ENCODE data around the gene CBX5. TPM values are rescaled to one million over a fixed set of nuclear protein-coding genes. Genes with fewer than 3 reads are reported as not detected.
"Not testable (repeated sequence)": the region's sequence is repeated elsewhere in the genome, so short reads cannot be mapped to it uniquely, and the experiment has no call there.

The CBX5 gene
- total RNA-seq, 1 donor from 2014 or later = 113 TPM

GRCh38 chr12:54200412-54200811 is 79.5 kb downstream of the CBX5 start:
- intact Hi-C loops (cut with micrococcal nuclease) = no loop called here
- no peaks in the 10 kb centered on the region for H3K36me3 Mint-ChIP-seq (ENCODE audit: low read depth)
- no peaks in the 10 kb centered on the region for H3K4me1 Mint-ChIP-seq
- no peak overlapping the region for H3K4me3 Mint-ChIP-seq
- H3K27ac Mint-ChIP-seq = no peak overlapping the region
- no peaks in the 10 kb centered on the region for H3K9me3 Mint-ChIP-seq
- peaks cover 58% of the 10 kb centered on the region for H3K27me3 Mint-ChIP-seq
- DNase-seq = no peak

GRCh38 chr12:54199917-54200316 is 80.0 kb downstream of the CBX5 start:
- Mint-ChIP-seq H3K27me3 (peaks cover 62% of the 10 kb centered on the region), H3K4me3 (no peak overlapping the region), H3K27ac (no peak overlapping the region), H3K9me3 (no peaks in the 10 kb centered on the region), H3K36me3 (ENCODE audit: low read depth) (no peaks in the 10 kb centered on the region), H3K4me1 (no peaks in the 10 kb centered on the region)
- intact Hi-C loops (cut with micrococcal nuclease) = no loop called here
- no peak for DNase-seq

GRCh38 chr12:54199034-54199433 is 80.9 kb downstream of the CBX5 start:
- Mint-ChIP-seq H3K36me3 (ENCODE audit: low read depth) (no peaks in the 10 kb centered on the region), H3K4me1 (no peaks in the 10 kb centered on the region), H3K4me3 (no peak overlapping the region), H3K27me3 (peaks cover 61% of the 10 kb centered on the region), H3K9me3 (no peaks in the 10 kb centered on the region), H3K27ac (no peak overlapping the region)
- intact Hi-C loops (cut with micrococcal nuclease) = no loop called here
- no peak for DNase-seq

- no peak overlapping the region for H3K27ac Mint-ChIP-seq
- H3K4me3 Mint-ChIP-seq = no peak overlapping the region
- H3K9me3 Mint-ChIP-seq = no peaks in the 10 kb centered on the region
- peaks cover 67% of the 10 kb centered on the region for H3K27me3 Mint-ChIP-seq
- intact Hi-C loops (cut with micrococcal nuclease) = no loop called here
- no peaks in the 10 kb centered on the region for H3K4me1 Mint-ChIP-seq
- no peaks in the 10 kb centered on the region for H3K36me3 Mint-ChIP-seq (ENCODE audit: low read depth)
- no peak for DNase-seq
Observed at GRCh38 chr12:54197431-54197909, 82.5 kb downstream of the CBX5 start.

- no peaks in the 10 kb centered on the region for H3K4me1 Mint-ChIP-seq
- intact Hi-C loops (cut with micrococcal nuclease) = no loop called here
- no peak overlapping the region for H3K4me3 Mint-ChIP-seq
- no peak overlapping the region for H3K27ac Mint-ChIP-seq
- H3K9me3 Mint-ChIP-seq = no peaks in the 10 kb centered on the region
- DNase-seq = no peak
- no peaks in the 10 kb centered on the region for H3K36me3 Mint-ChIP-seq (ENCODE audit: low read depth)
- peaks cover 72% of the 10 kb centered on the region for H3K27me3 Mint-ChIP-seq
Observed at GRCh38 chr12:54197010-54197409, 82.9 kb downstream of the CBX5 start.

DNA sequence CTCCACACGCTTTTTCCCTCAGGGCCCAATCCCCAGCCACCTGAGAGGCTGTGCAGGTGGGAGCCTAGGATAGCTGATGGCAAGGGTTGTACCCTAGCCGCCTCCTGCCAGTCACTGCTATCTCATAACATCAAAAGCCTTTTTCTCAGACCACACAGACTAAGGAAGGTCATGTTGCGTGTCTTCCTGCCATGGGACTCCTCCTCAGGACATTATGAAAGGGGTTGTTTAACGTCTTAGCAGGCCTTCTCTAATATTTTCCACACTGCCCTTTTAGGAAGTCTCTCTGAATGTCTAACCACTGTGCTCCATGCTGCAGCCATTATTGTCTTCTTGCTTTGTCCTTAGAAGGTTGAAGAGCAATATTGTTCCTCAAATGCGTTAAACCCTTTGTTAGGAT is 83.5 kb downstream of the CBX5 start:
- Mint-ChIP-seq H3K4me1 (peaks cover under 1% of the 10 kb centered on the region), H3K36me3 (ENCODE audit: low read depth) (no peaks in the 10 kb centered on the region), H3K27me3 (peaks cover 72% of the 10 kb centered on the region), H3K9me3 (no peaks in the 10 kb centered on the region), H3K4me3 (no peak overlapping the region), H3K27ac (no peak overlapping the region)
- intact Hi-C loops (cut with micrococcal nuclease) = no loop called here
- no peak for DNase-seq

GRCh38 chr12:54195737-54196347 is 84.1 kb downstream of the CBX5 start:
- no peak overlapping the region for H3K4me3 Mint-ChIP-seq
- intact Hi-C loops (cut with micrococcal nuclease) = no loop called here
- H3K27ac Mint-ChIP-seq = no peak overlapping the region
- H3K4me1 Mint-ChIP-seq = peaks cover 2% of the 10 kb centered on the region
- no peak for DNase-seq
- H3K9me3 Mint-ChIP-seq = no peaks in the 10 kb centered on the region
- peaks cover 68% of the 10 kb centered on the region for H3K27me3 Mint-ChIP-seq
- H3K36me3 Mint-ChIP-seq (ENCODE audit: low read depth) = no peaks in the 10 kb centered on the region

- Mint-ChIP-seq H3K27me3 (peaks cover 64% of the 10 kb centered on the region), H3K4me3 (no peak overlapping the region), H3K9me3 (no peaks in the 10 kb centered on the region), H3K4me1 (peaks cover 2% of the 10 kb centered on the region), H3K36me3 (ENCODE audit: low read depth) (no peaks in the 10 kb centered on the region), H3K27ac (no peak overlapping the region)
- DNase-seq = no peak
- intact Hi-C loops (cut with micrococcal nuclease) = no loop called here
Observed at GRCh38 chr12:54195080-54195736, 84.7 kb downstream of the CBX5 start.

- H3K27me3 Mint-ChIP-seq = peaks cover 63% of the 10 kb centered on the region
- H3K27ac Mint-ChIP-seq; H3K4me3 Mint-ChIP-seq; H3K36me3 Mint-ChIP-seq (ENCODE audit: low read depth); DNase-seq; H3K4me1 Mint-ChIP-seq; H3K9me3 Mint-ChIP-seq; intact Hi-C loops (cut with micrococcal nuclease): not testable (repeated sequence)
Observed at GRCh38 chr12:54194611-54195010, 85.3 kb downstream of the CBX5 start.

GRCh38 chr12:54193434-54193833 is 86.5 kb downstream of the CBX5 start:
- no peak overlapping the region for H3K27ac Mint-ChIP-seq
- H3K4me1 Mint-ChIP-seq = peaks cover 8% of the 10 kb centered on the region
- H3K27me3 Mint-ChIP-seq = peaks cover 57% of the 10 kb centered on the region
- intact Hi-C loops (cut with micrococcal nuclease) = no loop called here
- no peaks in the 10 kb centered on the region for H3K9me3 Mint-ChIP-seq
- no peak for DNase-seq
- H3K4me3 Mint-ChIP-seq = no peak overlapping the region
- no peaks in the 10 kb centered on the region for H3K36me3 Mint-ChIP-seq (ENCODE audit: low read depth)

DNA sequence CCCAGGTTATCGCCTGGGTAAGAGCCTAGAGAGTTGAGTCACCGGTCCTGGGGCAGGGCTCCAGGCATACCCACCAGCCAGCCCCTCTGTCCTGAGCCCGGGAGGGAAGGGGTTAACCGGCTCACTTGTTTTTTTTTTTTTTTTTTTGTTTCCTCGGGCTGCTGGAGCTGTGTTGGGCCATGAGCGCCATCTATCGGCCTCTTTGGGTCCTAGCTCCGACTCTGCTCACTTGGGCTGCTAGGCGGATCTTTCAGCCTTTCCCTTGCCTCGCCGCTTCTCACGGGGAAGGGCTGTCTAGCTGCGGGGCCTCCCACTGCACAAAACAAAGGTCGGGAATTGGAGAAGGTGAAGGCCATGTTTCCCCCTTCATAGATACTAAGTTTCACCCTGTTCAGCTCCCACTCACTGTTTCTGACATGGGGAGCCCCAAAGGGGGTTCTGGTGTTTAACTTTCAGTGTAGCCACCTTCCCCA is 88.3 kb downstream of the CBX5 start:
- peaks cover 9% of the 10 kb centered on the region for H3K36me3 Mint-ChIP-seq (ENCODE audit: low read depth)
- intact Hi-C loops (cut with micrococcal nuclease) = loop anchor here (1.0 to 2.0 kb wide), 3 partner anchors 15 to 185 kb away; no protein-coding TSS in a partner anchor
- no peak overlapping the region for H3K27ac Mint-ChIP-seq
- peaks cover 43% of the 10 kb centered on the region for H3K27me3 Mint-ChIP-seq
- H3K4me3 Mint-ChIP-seq = no peak overlapping the region
- peak; percentile 93 for DNase-seq
- no peaks in the 10 kb centered on the region for H3K9me3 Mint-ChIP-seq
- H3K4me1 Mint-ChIP-seq = peaks cover 19% of the 10 kb centered on the region

DNA sequence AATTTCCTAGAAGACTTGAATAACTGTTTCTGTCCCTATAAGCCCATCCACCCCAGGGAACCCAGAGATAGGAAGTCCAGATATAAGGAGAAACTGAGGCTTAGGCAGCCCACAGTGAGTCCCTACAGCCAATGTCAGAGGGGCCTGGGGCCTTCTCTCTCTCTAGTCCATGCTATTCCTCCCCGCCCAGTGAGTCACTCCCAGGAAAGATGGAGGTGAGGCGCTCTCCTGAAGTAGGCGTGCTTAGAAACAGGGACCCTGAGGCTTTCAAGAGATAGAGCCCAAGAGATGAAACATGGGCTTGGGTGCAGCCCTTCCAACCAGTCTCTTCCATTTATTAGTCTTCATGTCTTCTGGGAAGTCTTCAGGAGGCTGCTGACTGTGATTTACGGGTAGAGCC is 88.8 kb downstream of the CBX5 start:
- intact Hi-C loops (cut with micrococcal nuclease) = loop anchor here (1.0 to 2.0 kb wide), 3 partner anchors 16 to 185 kb away; no protein-coding TSS in a partner anchor
- Mint-ChIP-seq H3K36me3 (ENCODE audit: low read depth) (peaks cover 9% of the 10 kb centered on the region), H3K27ac (no peak overlapping the region), H3K4me1 (peaks cover 19% of the 10 kb centered on the region), H3K9me3 (no peaks in the 10 kb centered on the region), H3K4me3 (no peak overlapping the region), H3K27me3 (peaks cover 38% of the 10 kb centered on the region)
- DNase-seq = no peak

- peaks cover 24% of the 10 kb centered on the region for H3K27me3 Mint-ChIP-seq
- no peaks in the 10 kb centered on the region for H3K9me3 Mint-ChIP-seq
- intact Hi-C loops (cut with micrococcal nuclease) = loop anchor here (1.0 to 5.0 kb wide), 3 partner anchors 26 to 462 kb away; partner anchors contain the start of gene CALCOCO1
- peaks cover 15% of the 10 kb centered on the region for H3K36me3 Mint-ChIP-seq (ENCODE audit: low read depth)
- no peak for DNase-seq
- H3K4me1 Mint-ChIP-seq = peaks cover 19% of the 10 kb centered on the region
- peak overlapping the region; percentile 73 for H3K27ac Mint-ChIP-seq
- peak overlapping the region; percentile 87 for H3K4me3 Mint-ChIP-seq
Observed at GRCh38 chr12:54189198-54189539, 90.8 kb downstream of the CBX5 start.

DNA sequence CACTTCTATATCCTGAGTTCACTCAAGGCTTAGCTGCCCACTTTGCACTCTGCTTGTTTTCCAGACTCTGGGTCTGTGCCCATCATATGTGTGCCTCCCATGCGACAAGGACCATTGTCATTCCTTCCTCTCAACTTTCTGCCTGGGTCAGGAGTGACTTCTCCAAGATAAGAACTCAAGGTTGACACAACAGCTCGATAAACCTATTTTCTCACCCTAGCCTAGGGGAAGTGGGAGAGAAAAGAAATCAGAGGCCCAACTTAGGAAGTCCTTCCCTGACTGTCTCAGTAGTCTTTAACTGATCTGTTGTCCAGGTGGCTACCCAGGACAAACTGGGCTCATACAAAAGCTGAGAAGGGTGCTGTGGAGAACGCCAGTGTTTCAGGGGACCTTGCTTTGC is 92.8 kb downstream of the CBX5 start:
- Mint-ChIP-seq H3K4me1 (peaks cover 19% of the 10 kb centered on the region), H3K9me3 (no peaks in the 10 kb centered on the region), H3K27ac (no peak overlapping the region), H3K27me3 (peaks cover 6% of the 10 kb centered on the region), H3K36me3 (ENCODE audit: low read depth) (peaks cover 15% of the 10 kb centered on the region), H3K4me3 (peak overlapping the region; percentile 17)
- intact Hi-C loops (cut with micrococcal nuclease) = loop anchor here (5.0 kb wide), 1 partner anchor 105 kb away; no protein-coding TSS in a partner anchor
- no peak for DNase-seq
